ENCODE measurements around the gene TRIM10.

TRIM10 gene

GRCh38 chr6:30202366-30202765 lies 41.4 kb upstream of the TRIM10 start:
- TF ChIP-seq POLR2A (IDR thresholded peaks at IDR 0.05; ENCODE audit: extremely low read depth, insufficient read length) (no peak), MYC (IDR thresholded peaks at IDR 0.05; ENCODE audit: low read depth, low read length) (no peak), MAX (IDR thresholded peaks at IDR 0.05; ENCODE audit: low read depth, low read length) (no peak), CTCF (IDR thresholded peaks at IDR 0.05; ENCODE audit: low read depth, low read length) (no peak)
- H3K4me3 ChIP-seq (ENCODE audit: low read depth, low read length) = no peak overlapping the region
- no peak for DNase-seq (ENCODE audit: low read depth)

GRCh38 chr6:30200551-30201281 lies 39.7 kb upstream of the TRIM10 start:
- TF ChIP-seq MYC (IDR thresholded peaks at IDR 0.05; ENCODE audit: low read depth, low read length) (peak; percentile 97), POLR2A (IDR thresholded peaks at IDR 0.05; ENCODE audit: extremely low read depth, insufficient read length) (no peak), MAX (IDR thresholded peaks at IDR 0.05; ENCODE audit: low read depth, low read length) (peak; percentile 96)
- DNase-seq (ENCODE audit: low read depth) = peak; percentile 89
- H3K4me3 ChIP-seq (ENCODE audit: low read depth, low read length) = no peak overlapping the region

- no peak for DNase-seq (ENCODE audit: low read depth)
- TF ChIP-seq MYC (IDR thresholded peaks at IDR 0.05; ENCODE audit: low read depth, low read length) = no peak
- TF ChIP-seq MAX (IDR thresholded peaks at IDR 0.05; ENCODE audit: low read depth, low read length) = no peak
- no peak for TF ChIP-seq CTCF (IDR thresholded peaks at IDR 0.05; ENCODE audit: low read depth, low read length)
- no peak for TF ChIP-seq POLR2A (IDR thresholded peaks at IDR 0.05; ENCODE audit: extremely low read depth, insufficient read length)
- H3K4me3 ChIP-seq (ENCODE audit: low read depth, low read length) = no peak overlapping the region
These were observed 37.4 kb upstream of the TRIM10 start for GRCh38 chr6:30198166-30199084.

- H3K4me3 ChIP-seq (ENCODE audit: low read depth, low read length) = no peak overlapping the region
- TF ChIP-seq POLR2A (IDR thresholded peaks at IDR 0.05; ENCODE audit: extremely low read depth, insufficient read length) (no peak), MAX (IDR thresholded peaks at IDR 0.05; ENCODE audit: low read depth, low read length) (no peak), MYC (IDR thresholded peaks at IDR 0.05; ENCODE audit: low read depth, low read length) (no peak), CTCF (IDR thresholded peaks at IDR 0.05; ENCODE audit: low read depth, low read length) (no peak)
- DNase-seq (ENCODE audit: low read depth) = no peak
These were observed 35.4 kb upstream of the TRIM10 start for GRCh38 chr6:30196376-30196775.

GRCh38 chr6:30195951-30196350 lies 34.9 kb upstream of the TRIM10 start:
- no peak for DNase-seq (ENCODE audit: low read depth)
- no peak overlapping the region for H3K4me3 ChIP-seq (ENCODE audit: low read depth, low read length)
- TF ChIP-seq CTCF (IDR thresholded peaks at IDR 0.05; ENCODE audit: low read depth, low read length) (no peak), MAX (IDR thresholded peaks at IDR 0.05; ENCODE audit: low read depth, low read length) (no peak), MYC (IDR thresholded peaks at IDR 0.05; ENCODE audit: low read depth, low read length) (no peak), POLR2A (IDR thresholded peaks at IDR 0.05; ENCODE audit: extremely low read depth, insufficient read length) (no peak)

Data from NB4 (cell line).